SH-SY5Y (cell line): ENCODE data around the gene ILF2.

Source experiments
- GATA2 ChIP-seq: IDR thresholded peaks from 2 replicates; pipeline ENCODE4 v1.6.1; 2011; ENCODE audit warnings: mild to moderate bottlenecking, low read depth, low read length
- GATA3 ChIP-seq: IDR thresholded peaks from 2 replicates; pipeline ENCODE4 v1.6.1; 2011; ENCODE audit warnings: low read depth, mild to moderate bottlenecking, low read length, moderate library complexity

GRCh38 chr1:153670859-153671627, at the start of gene ILF2:
- TF ChIP-seq GATA2 (peak; percentile 80), GATA3 (no peak)
